GM12878 (cell line): Measurements from ENCODE around the gene SLC41A1. TPM values are rescaled to one million over a fixed set of nuclear protein-coding genes. Genes with fewer than 3 reads are reported as not detected.

Source experiments
- ATAC-seq: fragments of 200-7000 bp; cut with Tn5 transposase; 3 replicates; pipeline ENCODE4 v1.9.1; 2020; ENCODE audit warnings: mild to moderate bottlenecking, moderate library complexity
- BruUV-seq: library from RNA; stranded (reverse); fragments of 400-500 nt; replicated peaks from 2 replicates; lab custom pipeline; 2021; lab: Mats Ljungman, UMichigan
- CTCF ChIA-PET: fragments of 300-600 bp; sonication (Branson Sonifier 250); formaldehyde crosslinking; extraction: SDS; loops from one replicate; lab custom pipeline; 2021; ENCODE audit warnings: inconsistent platforms; lab: Yijun Ruan, JAX
- POLR2A ChIA-PET: fragments of 350-600 bp; formaldehyde crosslinking; extraction: SDS; loops from one replicate; lab custom pipeline; 2021; ENCODE audit warnings: inconsistent platforms; lab: Charles Lee
- RAD21 ChIA-PET: fragments of 300-600 bp; sonication (Branson Sonifier 250); formaldehyde crosslinking; loops from one replicate; lab custom pipeline; 2023; ENCODE audit warnings: antibody characterized with exemption; ENCODE audit not compliant: unreplicated experiment; lab: Charles Lee
- SMC1A ChIA-PET: fragments of 300-600 bp; sonication (Branson Sonifier 250); formaldehyde crosslinking; loops from one replicate; lab custom pipeline; 2023; ENCODE audit not compliant: unreplicated experiment, uncharacterized antibody; lab: Charles Lee
- DNase-seq: peaks from one replicate; pipeline ENCODE4 v3.0.0-alpha.2; 2011; ENCODE audit warnings: low read depth, low spot score
- FAIRE-seq: peaks from 3 replicates; lab custom pipeline; 2011; peaks lifted over from hg19 to GRCh38; lab: Jason Lieb, UNC
- H2AFZ ChIP-seq: 2 replicates; pipeline ENCODE4 v1.6.0; 2011; ENCODE audit warnings: low read depth, low read length, control low read depth; ENCODE audit not compliant: control insufficient read depth
- H3K27ac ChIP-seq: 2 replicates; pipeline ENCODE4 v1.5.1; 2011; ENCODE audit warnings: control low read depth; ENCODE audit not compliant: control insufficient read depth, insufficient read depth
- H3K27me3 ChIP-seq, 2 experiments: replicated peaks in 1 of 2; 2 replicates each; pipeline versions ENCODE4 v1.6.0 to v1.6.1; 2011; ENCODE audit warnings: low read length in 1 of 2; ENCODE audit not compliant: control insufficient read depth in 2 of 2, insufficient read depth in 2 of 2
- H3K36me3 ChIP-seq, 2 experiments: 2 replicates each; pipeline ENCODE4 v1.5.1; 2011; ENCODE audit warnings: low read length in 1 of 2; ENCODE audit not compliant: control insufficient read depth in 2 of 2, insufficient read depth in 2 of 2
- H3K4me1 ChIP-seq: 2 replicates; pipeline ENCODE4 v1.6.1; 2011; ENCODE audit warnings: mild to moderate bottlenecking, low read length, moderate library complexity, mixed read lengths; ENCODE audit not compliant: control insufficient read depth, insufficient read depth
- H3K4me2 ChIP-seq: 2 replicates; pipeline ENCODE4 v1.6.0; 2011; ENCODE audit warnings: control low read depth; ENCODE audit not compliant: control insufficient read depth, insufficient read depth
- H3K4me3 ChIP-seq: fragments of 200-600 bp; sonication (generic); 2 replicates; pipeline ENCODE4 v1.5.1; 2016
- H3K79me2 ChIP-seq: 2 replicates; pipeline ENCODE4 v1.6.0; 2011; ENCODE audit warnings: low read length; ENCODE audit not compliant: control insufficient read depth, insufficient read depth
- H3K9ac ChIP-seq: 2 replicates; pipeline ENCODE4 v1.8.0; 2011; ENCODE audit warnings: low read length, control low read depth, mixed read lengths; ENCODE audit not compliant: control insufficient read depth, insufficient read depth
- H3K9me3 ChIP-seq: replicated peaks from 3 replicates; pipeline ENCODE4 v1.5.1; 2011; ENCODE audit warnings: mild to moderate bottlenecking, low read length; ENCODE audit not compliant: control insufficient read depth, insufficient read depth
- H4K20me1 ChIP-seq: 2 replicates; pipeline ENCODE4 v1.6.0; 2011; ENCODE audit not compliant: control insufficient read depth, insufficient read depth
- BHLHE40 ChIP-seq, 2 experiments: fragments of 450-650 bp in 1 of 2; IDR thresholded peaks; 2 replicates each; pipeline ENCODE4 v1.6.1; 2011 to 2017; ENCODE audit warnings: low read depth in 2 of 2, borderline replicate concordance in 1 of 2, improper control_type of control experiment in 1 of 2, low read length in 1 of 2, mild to moderate bottlenecking in 1 of 2
- CUX1 ChIP-seq: IDR thresholded peaks from 2 replicates; pipeline ENCODE4 v1.6.1; 2012; ENCODE audit warnings: improper control_type of control experiment, low read depth, low read length; ENCODE audit not compliant: insufficient replicate concordance
- ELK1 ChIP-seq: IDR thresholded peaks from 2 replicates; pipeline ENCODE4 v1.6.1; 2012; ENCODE audit warnings: low read depth, low read length, improper control_type of control experiment
- MYB ChIP-seq: fragments of 150-350 bp; IDR thresholded peaks from 2 replicates; pipeline ENCODE4 v1.6.1; 2014; ENCODE audit warnings: mild to moderate bottlenecking, low read depth, low read length, borderline replicate concordance
- NBN ChIP-seq: fragments of 450-650 bp; IDR thresholded peaks from 2 replicates; pipeline ENCODE4 v1.6.1; 2016
- NKRF ChIP-seq: fragments of 450-650 bp; conservative IDR thresholded peaks from 2 replicates; pipeline ENCODE4 v1.6.1; 2017; ENCODE audit warnings: mild to moderate bottlenecking, moderate library complexity
- POLR2A ChIP-seq: IDR thresholded peaks from 2 replicates; pipeline ENCODE4 v1.6.1; 2011; ENCODE audit warnings: low read depth, mild to moderate bottlenecking, low read length
- POLR2AphosphoS5 ChIP-seq: IDR thresholded peaks from 2 replicates; pipeline ENCODE4 v1.6.1; 2011; ENCODE audit warnings: mild to moderate bottlenecking, low read length, inconsistent platforms
- REST ChIP-seq: IDR thresholded peaks from 2 replicates; pipeline ENCODE4 v1.6.1; 2012; ENCODE audit warnings: mild to moderate bottlenecking, low read depth, low read length
- STAT3 ChIP-seq: IDR thresholded peaks from 2 replicates; pipeline ENCODE4 v1.6.1; 2011; ENCODE audit warnings: low read depth, low read length, improper control_type of control experiment
- ZNF24 ChIP-seq: fragments of 450-650 bp; IDR thresholded peaks from 2 replicates; pipeline ENCODE4 v1.6.1; 2017; ENCODE audit warnings: antibody characterized with exemption, mild to moderate bottlenecking
- ZNF274 ChIP-seq: IDR thresholded peaks from one replicate; pipeline ENCODE4 v1.8.0; 2011; ENCODE audit not compliant: insufficient read length, insufficient read depth
- WGBS: methylation state at CpG from one replicate; pipeline ENCODE4 v1.1.6; 2016; ENCODE audit warnings: low lambda C conversion rate; ENCODE audit not compliant: insufficient replicate concordance, insufficient coverage; ENCODE audit errors: missing lambda C conversion rate; 5-methylcytosine and 5-hydroxymethylcytosine counted together
- in situ Hi-C: fragments of 300-500 bp; cut with MboI; formaldehyde crosslinking; loops from 9 replicates; pipeline ENCODE4 v1.14.3; 2018; ENCODE audit warnings: mixed read lengths
- intact Hi-C: fragments of 100-400 bp; cut with micrococcal nuclease; formaldehyde crosslinking; loops from one replicate; pipeline ENCODE4 v1.14.2; 2022; ENCODE audit not compliant: unreplicated experiment
- polyA plus RNA-seq, 11 experiments: library from polyadenylated mRNA; depleted of rRNA in 4 of 11; unstranded in 6 of 11; stranded (reverse) in 5 of 11; fragments of >200 nt; fragmentation: Nextera tagmentation in 4 of 11; fragmentation: Illumina TruSeq in 1 of 11; extraction: Ambion mirVana in 4 of 11; extraction: Trizol in 1 of 11; gene quantifications; 1 replicate in 1 of 11; 2 replicates in 10 of 11; pipeline versions ENCODE4 v1.2.1 to v1.2.3, GENCODE V29; 2011 to 2016; ENCODE audit warnings: inconsistent platforms in 2 of 11, missing spikeins in 2 of 11, low read depth in 1 of 11
- total RNA-seq, 4 experiments: library from RNA; depleted of rRNA in 3 of 4; stranded (reverse); fragments of >200 nt in 3 of 4; fragmentation: Illumina TruSeq in 1 of 4; extraction: Trizol in 1 of 4; gene quantifications; 2 replicates each; pipeline versions ENCODE4 v1.2.1 to v1.2.3, GENCODE V29; 2013 to 2021

The SLC41A1 gene
- total and polyA plus RNA-seq, 10 of the 15 experiments (the other 5 are each of a cell fraction or from before 2014, with no cell fraction given): 0.13 to 11.3 (median 0.42) TPM

GRCh38 chr1:205797168-205797567 lies 15.8 kb downstream of the SLC41A1 start:
- DNase-seq: no peak
- Histone ChIP-seq H3K79me2 (no peaks in the 10 kb centered on the region), H3K4me3 (no peak overlapping the region), H3K4me1 (peaks cover 7% of the 10 kb centered on the region), H3K9ac (no peak overlapping the region), H3K27me3 (no peaks in the 10 kb centered on the region), H3K9me3 (no peaks in the 10 kb centered on the region), H2AFZ (no peak overlapping the region), H4K20me1 (no peaks in the 10 kb centered on the region), H3K27ac (no peak overlapping the region), H3K4me2 (no peak overlapping the region), H3K36me3 (no peaks in the 10 kb centered on the region)
- in situ Hi-C loops (no loop called here), intact Hi-C loops (no loop called here)
- TF ChIP-seq POLR2AphosphoS5: no peak
- TF ChIP-seq ELK1: no peak
- TF ChIP-seq POLR2A: no peak
- no peak for TF ChIP-seq ZNF24
- TF ChIP-seq BHLHE40 (IDR thresholded peaks at IDR 0.05; ENCODE audit: borderline replicate concordance in 1 of 2, low read depth in 2 of 2, low read length in 1 of 2): no peak
- no peak for TF ChIP-seq REST
- TF ChIP-seq ZNF274: no peak
- TF ChIP-seq STAT3: no peak
- no peak for TF ChIP-seq NKRF
- no peak for TF ChIP-seq MYB
- TF ChIP-seq NBN: no peak
- TF ChIP-seq CUX1: no peak
- FAIRE-seq: no peak
- 42% methylated on average over 2 of the region's 2 CpGs for WGBS
- POLR2A ChIA-PET: no interaction called here
- CTCF ChIA-PET: interaction anchor here (1.0 to 14.2 kb wide), 3 partner anchors 120 to 181 kb away, joined by 4 to 222 read pairs (median 4); no protein-coding TSS in a partner anchor
- no peak for ATAC-seq
- SMC1A ChIA-PET: interaction anchor here (0.7 to 2.1 kb wide), 2 partner anchors 180 to 259 kb away, joined by 3 to 6 read pairs; no protein-coding TSS in a partner anchor
- RAD21 ChIA-PET: interaction anchor here (0.7 kb wide), 1 partner anchor 180 kb away, joined by 3 read pairs; no protein-coding TSS in a partner anchor
- BruUV-seq: no TSS peak
